ENCODE results near the gene ZNF91.

The ZNF91 gene

GRCh38 chr19:23315286-23315685 is 80.0 kb downstream of the ZNF91 start:
- no peak for DNase-seq (ENCODE audit: low read depth, low spot score)
- ChIA-PET CTCF (no interaction called here), POLR2A (no interaction called here)
- no peak overlapping the region for H3K4me3 ChIP-seq (ENCODE audit: low read depth, low read length)
- no peak for TF ChIP-seq CTCF (IDR thresholded peaks at IDR 0.05; ENCODE audit: insufficient read depth, low read length, missing control alignments)

GRCh38 chr19:23314505-23315251 is 80.6 kb downstream of the ZNF91 start:
- no peak for TF ChIP-seq CTCF (IDR thresholded peaks at IDR 0.05; ENCODE audit: insufficient read depth, low read length, missing control alignments)
- ChIA-PET POLR2A (no interaction called here), CTCF (no interaction called here)
- H3K4me3 ChIP-seq (ENCODE audit: low read depth, low read length) = no peak overlapping the region
- no peak for DNase-seq (ENCODE audit: low read depth, low spot score)

- H3K4me3 ChIP-seq (ENCODE audit: low read depth, low read length) = no peak overlapping the region
- DNase-seq (ENCODE audit: low read depth, low spot score) = no peak
- TF ChIP-seq CTCF (IDR thresholded peaks at IDR 0.05; ENCODE audit: insufficient read depth, low read length, missing control alignments) = no peak
- POLR2A ChIA-PET = no interaction called here
- CTCF ChIA-PET = no interaction called here
Measured at GRCh38 chr19:23313196-23313595, 82.1 kb downstream of the ZNF91 start.

GRCh38 chr19:23312515-23312914 is 82.8 kb downstream of the ZNF91 start:
- DNase-seq (ENCODE audit: low read depth, low spot score) = no peak
- CTCF ChIA-PET = no interaction called here
- no peak overlapping the region for H3K4me3 ChIP-seq (ENCODE audit: low read depth, low read length)
- POLR2A ChIA-PET = no interaction called here
- TF ChIP-seq CTCF (IDR thresholded peaks at IDR 0.05; ENCODE audit: insufficient read depth, low read length, missing control alignments) = no peak

- DNase-seq (ENCODE audit: low read depth, low spot score) = no peak
- ChIA-PET CTCF (no interaction called here), POLR2A (no interaction called here)
- H3K4me3 ChIP-seq (ENCODE audit: low read depth, low read length) = no peak overlapping the region
- no peak for TF ChIP-seq CTCF (IDR thresholded peaks at IDR 0.05; ENCODE audit: insufficient read depth, low read length, missing control alignments)
Measured at GRCh38 chr19:23311551-23311950, 83.7 kb downstream of the ZNF91 start.

GRCh38 chr19:23310729-23311211 is 84.5 kb downstream of the ZNF91 start:
- H3K4me3 ChIP-seq (ENCODE audit: low read depth, low read length) = no peak overlapping the region
- ChIA-PET CTCF (no interaction called here), POLR2A (no interaction called here)
- DNase-seq (ENCODE audit: low read depth, low spot score) = no peak
- no peak for TF ChIP-seq CTCF (IDR thresholded peaks at IDR 0.05; ENCODE audit: insufficient read depth, low read length, missing control alignments)

Measured in AG04449 (cell line).